Measurements from ENCODE around the gene FRY.
"Not testable (repeated sequence)": the region's sequence is repeated elsewhere in the genome, so short reads cannot be mapped to it uniquely, and the experiment has no call there.

The FRY gene

GRCh38 chr13:32047793-32048192 lies 16.2 kb downstream of the FRY start:
- H3K27me3 ChIP-seq (ENCODE audit: insufficient read depth, poor library complexity, severe bottlenecking): no peaks in the 10 kb centered on the region
- TF ChIP-seq POLR2AphosphoS5 (IDR thresholded peaks at IDR 0.05; ENCODE audit: low read depth) (peak; percentile 31; the same call in 1 of the 2 replicates), SPI1 (IDR thresholded peaks at IDR 0.05; ENCODE audit: borderline replicate concordance, low read depth) (peak; percentile 83), CTCF (IDR thresholded peaks at IDR 0.05; ENCODE audit: insufficient read depth, low read length) (no peak), GABPA (IDR thresholded peaks at IDR 0.05; ENCODE audit: low read depth) (no peak), REST (IDR thresholded peaks at IDR 0.05; ENCODE audit: insufficient replicate concordance, low read depth) (no peak)
- H3K4me3 ChIP-seq (replicated peaks; ENCODE audit: insufficient read depth, low read length): no peak overlapping the region
- H3K27ac ChIP-seq (replicated peaks): peak overlapping the region; percentile 83
- peak in 1 of 2 experiments; percentile 70 for DNase-seq (ENCODE audit: low read depth in 1 of 2, low spot score in 1 of 2)

GRCh38 chr13:32048816-32049215 lies 17.2 kb downstream of the FRY start:
- no peaks in the 10 kb centered on the region for H3K27me3 ChIP-seq (ENCODE audit: insufficient read depth, poor library complexity, severe bottlenecking)
- no peak for TF ChIP-seq GABPA (IDR thresholded peaks at IDR 0.05; ENCODE audit: low read depth)
- TF ChIP-seq SPI1 (IDR thresholded peaks at IDR 0.05; ENCODE audit: borderline replicate concordance, low read depth): peak; percentile 48; the same call in 1 of the 2 replicates
- DNase-seq (ENCODE audit: low read depth in 1 of 2, low spot score in 1 of 2): peak; percentile 61 to 71
- peak overlapping the region; percentile 83 for H3K27ac ChIP-seq (replicated peaks)
- H3K4me3 ChIP-seq (replicated peaks; ENCODE audit: insufficient read depth, low read length): no peak overlapping the region

- H3K27me3 ChIP-seq (ENCODE audit: insufficient read depth, poor library complexity, severe bottlenecking): no peaks in the 10 kb centered on the region
- no peak for DNase-seq (ENCODE audit: low read depth in 1 of 2, low spot score in 1 of 2)
- H3K27ac ChIP-seq (replicated peaks): no peak overlapping the region
- TF ChIP-seq GABPA (IDR thresholded peaks at IDR 0.05; ENCODE audit: low read depth): no peak
- TF ChIP-seq CTCF (IDR thresholded peaks at IDR 0.05; ENCODE audit: insufficient read depth, low read length): no peak
- no peak for TF ChIP-seq SPI1 (IDR thresholded peaks at IDR 0.05; ENCODE audit: borderline replicate concordance, low read depth)
- TF ChIP-seq REST (IDR thresholded peaks at IDR 0.05; ENCODE audit: insufficient replicate concordance, low read depth): no peak
- TF ChIP-seq POLR2AphosphoS5 (IDR thresholded peaks at IDR 0.05; ENCODE audit: low read depth): no peak
- no peak overlapping the region for H3K4me3 ChIP-seq (replicated peaks; ENCODE audit: insufficient read depth, low read length)
These were observed 19.6 kb downstream of the FRY start for GRCh38 chr13:32051156-32051555.

- Histone ChIP-seq H3K4me3 (replicated peaks; ENCODE audit: insufficient read depth, low read length) (no peak overlapping the region), H3K27ac (replicated peaks) (no peak overlapping the region; the same call in 1 of the 2 replicates), H3K27me3 (ENCODE audit: insufficient read depth, poor library complexity, severe bottlenecking) (no peaks in the 10 kb centered on the region)
- no peak for DNase-seq (ENCODE audit: low read depth in 1 of 2, low spot score in 1 of 2)
- no peak for TF ChIP-seq REST (IDR thresholded peaks at IDR 0.05; ENCODE audit: insufficient replicate concordance, low read depth)
These were observed 24.7 kb downstream of the FRY start for GRCh38 chr13:32056316-32056715.

GRCh38 chr13:32057325-32057724 lies 25.8 kb downstream of the FRY start:
- DNase-seq (ENCODE audit: low read depth in 1 of 2, low spot score in 1 of 2); H3K4me3 ChIP-seq (replicated peaks; ENCODE audit: insufficient read depth, low read length); H3K27me3 ChIP-seq (ENCODE audit: insufficient read depth, poor library complexity, severe bottlenecking); H3K27ac ChIP-seq (replicated peaks): not testable (repeated sequence)

Measured in HL-60 (cell line).